KOPT-K1 (cell line): ENCODE measurements around the gene SH3BP2.

Source experiments
- H3K27ac ChIP-seq: fragments of 200-600 bp; sonication (generic); 2 replicates; pipeline ENCODE4 v1.5.1; 2016; ENCODE audit warnings: antibody characterized with exemption, mild to moderate bottlenecking, low read depth, low read length; ENCODE audit not compliant: poor library complexity, severe bottlenecking
- H3K36me3 ChIP-seq: fragments of 200-600 bp; sonication (generic); 2 replicates; pipeline ENCODE4 v1.5.1; 2017; ENCODE audit warnings: antibody characterized with exemption, mild to moderate bottlenecking, low read length, moderate library complexity; ENCODE audit not compliant: insufficient read depth
- H3K9me3 ChIP-seq: fragments of 200-600 bp; sonication (generic); 2 replicates; pipeline ENCODE4 v1.5.1; 2017; ENCODE audit warnings: antibody characterized with exemption, low read length, mild to moderate bottlenecking; ENCODE audit not compliant: insufficient read depth, poor library complexity, severe bottlenecking

The SH3BP2 gene

DNA sequence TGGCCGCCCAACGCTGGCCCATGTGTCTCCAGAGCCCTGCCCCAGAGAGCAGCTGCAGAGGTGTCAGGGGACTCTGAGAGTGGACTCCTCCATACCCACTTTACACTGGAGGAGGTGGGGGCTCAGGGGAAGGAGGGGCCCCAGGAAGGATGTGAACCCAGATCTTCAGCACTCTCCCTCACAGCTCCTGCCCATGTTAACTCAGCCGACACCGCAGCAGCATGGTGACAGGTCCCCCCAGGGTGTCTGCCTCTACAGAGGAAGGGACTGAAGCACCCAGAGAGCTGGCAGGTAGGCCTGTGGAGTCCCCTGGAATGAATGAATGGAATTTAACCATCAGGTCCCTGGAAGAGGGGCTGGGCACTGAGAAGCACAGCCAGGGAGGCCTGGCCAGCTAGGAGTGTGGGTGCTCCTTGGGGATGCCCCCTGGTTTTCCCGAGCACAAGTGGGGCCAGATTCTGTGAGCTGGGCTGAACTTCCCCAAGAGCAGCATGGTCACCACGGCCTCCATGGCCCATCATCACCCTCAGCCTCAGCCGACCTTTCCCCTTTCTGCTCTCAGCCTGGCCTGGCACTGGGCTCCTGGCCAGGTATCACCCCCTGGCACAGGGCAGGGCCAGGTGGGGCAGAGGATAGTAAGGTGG is 21.9 kb downstream of the SH3BP2 start:
- Histone ChIP-seq H3K9me3 (no peaks in the 10 kb centered on the region), H3K36me3 (no peaks in the 10 kb centered on the region), H3K27ac (peak overlapping the region; percentile 87)

DNA sequence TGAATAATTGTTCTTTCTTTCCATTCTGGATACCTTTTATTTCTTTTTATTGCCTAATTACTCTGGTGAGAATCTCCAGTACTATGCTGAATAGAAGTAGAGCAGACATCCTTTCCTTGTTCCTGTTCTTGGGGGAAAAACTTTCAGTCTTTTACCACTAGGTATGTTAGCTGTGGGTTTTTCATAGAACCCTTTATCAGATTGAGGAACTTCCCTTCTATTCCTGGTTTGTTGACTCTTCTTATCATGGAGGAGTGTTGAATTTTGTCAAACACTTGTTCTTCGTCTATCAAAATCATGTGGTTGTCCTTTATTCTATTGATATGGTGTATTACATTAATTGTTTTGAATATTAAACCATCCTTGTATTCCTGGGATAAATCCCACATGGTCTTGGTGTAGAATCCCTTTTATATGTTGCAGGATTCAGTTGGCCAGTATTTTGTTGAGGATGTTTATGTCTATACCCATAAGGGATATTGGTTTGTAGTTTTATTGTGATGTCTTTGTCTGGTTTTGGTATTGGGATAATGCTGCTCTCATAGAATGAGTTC is 23.6 kb downstream of the SH3BP2 start:
- Histone ChIP-seq H3K27ac (no peak overlapping the region), H3K36me3 (peaks cover 11% of the 10 kb centered on the region; the same call in 1 of the 2 replicates), H3K9me3 (no peaks in the 10 kb centered on the region)

DNA sequence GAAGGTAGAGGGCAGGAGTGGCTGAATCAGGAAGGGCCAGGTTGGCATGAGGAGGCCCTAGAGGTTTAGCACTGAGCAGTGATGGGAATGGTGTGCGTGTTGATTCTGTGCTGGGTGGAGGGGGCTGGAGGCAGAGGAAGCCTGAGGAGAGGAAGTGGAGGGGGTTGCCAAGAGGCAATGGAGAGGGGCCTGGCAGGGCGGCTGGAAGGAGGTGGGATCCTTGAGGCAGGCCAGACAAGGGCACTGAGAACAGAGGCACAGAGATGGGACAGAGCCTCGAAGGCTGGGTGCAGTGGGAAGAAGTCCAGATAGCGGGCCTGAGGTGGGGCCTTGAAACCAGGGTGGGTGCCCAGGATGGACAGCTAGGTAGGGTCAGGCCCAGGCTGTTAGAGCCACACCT is 24.3 kb downstream of the SH3BP2 start:
- Histone ChIP-seq H3K36me3 (peaks cover 12% of the 10 kb centered on the region; the same call in 1 of the 2 replicates), H3K27ac (peak overlapping the region; percentile 6), H3K9me3 (no peaks in the 10 kb centered on the region)

DNA sequence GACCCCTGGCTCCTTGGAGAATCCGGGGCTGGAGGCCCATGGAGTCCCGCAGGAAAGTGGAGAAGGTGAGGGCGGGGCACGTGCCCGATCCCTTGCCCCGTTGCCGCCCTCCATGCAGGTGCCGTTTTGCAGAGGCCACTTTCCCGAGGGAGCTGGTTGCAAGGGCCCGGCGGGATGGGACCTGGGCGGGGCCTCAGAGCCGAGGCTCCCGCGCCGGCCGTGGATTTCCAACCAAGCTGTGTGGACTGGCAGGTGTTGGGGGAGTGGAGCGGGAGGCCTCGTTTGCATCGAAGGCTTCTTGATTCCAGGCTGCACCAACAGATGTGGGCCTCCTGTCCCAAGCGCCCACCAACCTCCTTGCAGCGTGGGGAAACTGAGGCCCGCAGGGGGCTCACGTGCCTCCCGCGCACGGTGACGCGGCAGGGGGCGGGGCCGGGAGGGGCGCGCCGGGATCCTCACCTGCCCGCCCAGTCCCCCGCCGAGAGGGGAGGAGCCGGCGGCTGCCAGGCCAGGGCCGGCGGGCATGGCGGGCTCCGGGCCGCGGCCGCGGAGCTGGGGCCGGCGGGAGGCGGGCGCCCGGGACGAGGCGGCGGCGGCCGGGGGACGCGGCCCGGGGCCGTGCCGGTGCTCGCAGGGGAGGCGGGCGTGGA is 24.9 kb downstream of the SH3BP2 start:
- Histone ChIP-seq H3K36me3 (peaks cover 19% of the 10 kb centered on the region), H3K27ac (peak overlapping the region; percentile 58), H3K9me3 (no peaks in the 10 kb centered on the region)

DNA sequence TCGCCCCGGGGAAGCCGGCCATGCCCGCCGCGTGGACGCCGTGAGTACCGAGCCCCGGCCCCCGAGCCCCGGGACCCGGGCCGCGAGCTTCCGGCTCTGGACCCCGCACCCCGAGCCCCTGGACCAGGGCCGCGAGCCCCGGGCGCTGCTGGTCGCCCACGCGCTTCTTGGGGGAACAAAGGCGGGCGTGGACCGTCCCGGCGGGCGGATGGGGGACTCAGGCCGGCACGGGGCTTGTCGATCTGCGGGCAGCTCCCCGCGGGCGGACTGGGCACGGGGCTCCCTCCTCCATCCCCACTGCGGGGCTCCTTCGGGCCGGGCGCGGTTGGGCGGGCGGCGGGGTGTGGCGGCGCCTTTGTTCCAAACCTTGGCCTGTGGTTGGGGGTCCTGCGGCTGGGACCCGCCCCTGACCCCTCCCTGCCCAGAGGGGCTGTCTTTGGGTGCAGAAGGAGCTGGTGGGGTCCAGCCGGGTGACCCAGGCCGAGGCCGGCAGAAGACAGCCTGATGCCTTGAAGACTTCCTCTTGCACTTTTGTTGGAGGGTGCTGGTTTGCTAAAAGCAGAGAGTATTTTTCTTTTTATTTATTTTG is 25.6 kb downstream of the SH3BP2 start:
- H3K9me3 ChIP-seq, result no peaks in the 10 kb centered on the region
- H3K36me3 ChIP-seq, result peaks cover 25% of the 10 kb centered on the region
- peak overlapping the region; percentile 58 for H3K27ac ChIP-seq

DNA sequence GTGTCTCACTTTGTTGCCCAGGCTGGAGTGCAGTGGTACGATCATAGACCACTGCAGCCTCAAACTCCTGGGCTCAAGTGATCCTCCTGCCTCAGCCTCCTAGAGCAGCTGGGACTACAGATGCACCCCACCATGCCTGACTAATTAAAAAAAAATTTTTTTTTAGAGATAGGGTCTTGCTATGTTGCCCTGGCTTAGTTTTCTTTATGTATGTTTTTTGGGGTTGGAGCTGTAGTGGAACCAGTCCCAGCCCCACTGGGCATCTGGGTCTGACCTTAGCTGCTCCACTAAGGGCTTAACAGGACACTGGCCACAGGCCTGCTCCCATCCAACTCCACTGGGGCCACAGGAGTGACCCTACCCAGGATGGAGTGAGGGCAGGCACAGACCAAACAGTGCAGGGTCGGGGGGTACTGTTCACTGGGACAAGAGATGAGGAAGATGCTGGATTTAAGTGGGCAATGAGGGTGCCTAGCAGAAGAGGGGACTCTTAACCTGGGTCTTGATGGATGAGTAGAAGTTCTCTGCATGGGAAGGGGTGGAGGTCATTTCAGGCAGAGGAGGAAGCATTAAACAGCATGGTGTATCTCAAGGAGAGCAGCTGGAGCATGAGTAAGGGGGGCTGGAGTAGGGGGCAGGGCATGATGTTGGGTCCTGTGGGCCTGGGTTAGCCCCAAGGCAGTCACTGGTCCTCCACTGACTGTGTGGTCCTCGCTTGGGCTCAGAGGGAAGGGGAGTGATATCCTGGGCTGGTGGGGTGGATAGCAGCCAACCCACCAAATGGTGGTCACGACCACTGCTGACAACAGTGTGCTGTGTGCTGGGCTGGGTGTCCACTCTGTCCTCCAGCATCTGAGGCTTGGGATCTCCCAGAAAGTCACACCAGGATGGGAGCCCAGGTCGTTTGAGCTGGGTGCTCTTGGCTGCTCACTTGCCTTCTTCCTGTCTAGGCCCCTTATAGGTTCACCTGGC is 26.6 kb downstream of the SH3BP2 start:
- Histone ChIP-seq H3K36me3 (peaks cover 36% of the 10 kb centered on the region), H3K9me3 (no peaks in the 10 kb centered on the region), H3K27ac (no peak overlapping the region)

DNA sequence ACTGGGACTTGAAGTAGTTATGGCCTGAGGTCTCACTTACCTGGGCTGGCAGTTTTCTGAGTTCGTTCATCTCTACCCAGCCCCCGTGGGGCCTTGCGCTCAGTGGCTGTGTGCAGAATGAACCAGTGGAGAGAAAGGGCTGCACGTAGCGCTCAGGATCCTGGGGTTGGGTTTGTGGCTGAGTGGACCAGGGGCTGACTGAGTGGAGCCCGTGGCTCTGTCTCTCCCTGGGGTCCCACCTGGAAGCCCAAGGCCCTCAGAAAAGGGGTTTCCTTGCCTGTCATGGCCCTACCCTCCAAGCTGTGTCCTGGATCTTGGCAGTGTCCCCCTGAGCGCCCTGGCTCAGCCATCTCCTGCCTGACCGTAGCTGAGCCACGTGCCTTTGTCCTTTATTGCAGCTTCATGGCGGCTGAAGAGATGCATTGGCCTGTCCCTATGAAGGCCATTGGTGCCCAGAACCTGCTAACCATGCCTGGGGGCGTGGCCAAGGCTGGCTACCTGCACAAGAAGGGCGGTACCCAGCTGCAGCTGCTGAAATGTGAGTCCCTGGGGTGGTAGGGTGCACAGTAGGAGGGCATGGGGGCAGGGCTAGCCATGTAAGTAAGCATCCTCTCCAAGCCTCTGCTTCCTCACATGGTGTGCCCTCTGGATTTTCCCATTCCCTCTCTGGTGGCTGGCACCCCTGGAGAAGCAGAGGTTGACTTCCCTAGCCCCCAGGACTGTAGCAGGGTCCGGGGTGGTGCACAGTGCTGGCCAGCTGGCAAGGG is 27.5 kb downstream of the SH3BP2 start:
- Histone ChIP-seq H3K36me3 (peaks cover 45% of the 10 kb centered on the region), H3K27ac (no peak overlapping the region), H3K9me3 (no peaks in the 10 kb centered on the region)

DNA sequence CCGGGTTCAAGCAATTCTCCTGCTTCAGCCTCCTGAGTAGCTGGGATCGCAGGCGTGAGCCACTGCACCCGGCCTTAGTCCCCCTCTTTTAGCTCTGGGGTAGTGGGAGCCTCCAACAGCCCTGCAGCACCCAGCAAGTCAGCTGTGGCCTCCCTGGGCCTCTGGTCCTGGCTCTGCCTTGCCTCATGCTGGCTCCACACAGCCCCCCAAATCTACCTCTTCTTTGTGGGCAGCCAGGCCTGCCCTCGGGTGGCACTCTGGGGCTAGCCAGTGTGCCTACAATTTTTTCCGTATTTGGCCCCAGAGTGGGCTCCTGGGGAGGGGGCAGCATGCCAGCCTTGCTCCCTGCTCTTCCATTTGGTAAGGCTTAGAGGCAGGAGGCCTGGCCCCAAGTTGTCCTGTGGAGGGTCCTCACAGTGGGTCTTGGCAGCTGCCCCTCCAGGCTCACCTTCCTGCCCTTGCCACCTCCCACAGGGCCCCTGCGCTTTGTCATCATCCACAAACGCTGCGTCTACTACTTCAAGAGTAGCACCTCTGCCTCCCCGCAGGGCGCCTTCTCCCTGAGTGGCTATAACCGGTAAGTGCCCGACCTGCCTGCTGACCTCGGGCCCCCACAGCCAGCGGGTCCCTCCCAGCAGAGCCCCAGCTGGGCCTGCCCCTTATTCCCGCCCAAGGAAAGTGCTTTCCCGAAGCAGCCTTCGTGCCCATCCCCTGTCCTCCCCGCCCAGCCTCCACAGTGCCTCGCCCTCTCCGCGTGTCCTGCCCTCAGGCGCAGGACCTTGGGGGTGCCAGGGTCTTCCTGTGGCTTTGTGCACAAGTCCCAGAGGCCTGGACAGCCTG is 29.8 kb downstream of the SH3BP2 start:
- H3K27ac ChIP-seq, result no peak overlapping the region
- H3K9me3 ChIP-seq, result no peaks in the 10 kb centered on the region
- peaks cover 68% of the 10 kb centered on the region for H3K36me3 ChIP-seq

DNA sequence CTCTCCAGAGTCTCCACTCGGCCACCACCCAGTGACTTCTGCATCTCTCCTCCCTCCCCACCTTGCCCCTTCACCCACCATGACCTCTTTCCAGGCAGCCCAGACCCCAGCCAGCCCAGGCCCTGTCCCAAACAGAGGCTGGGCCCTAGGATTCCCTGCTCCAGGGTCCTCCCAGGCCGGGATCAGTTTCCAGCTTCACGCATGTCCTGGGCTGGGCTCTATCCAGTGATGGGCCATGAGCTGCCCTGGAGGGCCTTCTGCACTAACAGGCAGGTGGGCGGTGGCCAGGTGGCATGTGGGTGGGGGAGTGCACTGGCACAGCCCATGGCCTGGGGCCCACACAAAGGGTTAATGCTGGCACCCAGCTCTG is 30.4 kb downstream of the SH3BP2 start:
- no peaks in the 10 kb centered on the region for H3K9me3 ChIP-seq
- H3K36me3 ChIP-seq, result peaks cover 74% of the 10 kb centered on the region
- no peak overlapping the region for H3K27ac ChIP-seq

DNA sequence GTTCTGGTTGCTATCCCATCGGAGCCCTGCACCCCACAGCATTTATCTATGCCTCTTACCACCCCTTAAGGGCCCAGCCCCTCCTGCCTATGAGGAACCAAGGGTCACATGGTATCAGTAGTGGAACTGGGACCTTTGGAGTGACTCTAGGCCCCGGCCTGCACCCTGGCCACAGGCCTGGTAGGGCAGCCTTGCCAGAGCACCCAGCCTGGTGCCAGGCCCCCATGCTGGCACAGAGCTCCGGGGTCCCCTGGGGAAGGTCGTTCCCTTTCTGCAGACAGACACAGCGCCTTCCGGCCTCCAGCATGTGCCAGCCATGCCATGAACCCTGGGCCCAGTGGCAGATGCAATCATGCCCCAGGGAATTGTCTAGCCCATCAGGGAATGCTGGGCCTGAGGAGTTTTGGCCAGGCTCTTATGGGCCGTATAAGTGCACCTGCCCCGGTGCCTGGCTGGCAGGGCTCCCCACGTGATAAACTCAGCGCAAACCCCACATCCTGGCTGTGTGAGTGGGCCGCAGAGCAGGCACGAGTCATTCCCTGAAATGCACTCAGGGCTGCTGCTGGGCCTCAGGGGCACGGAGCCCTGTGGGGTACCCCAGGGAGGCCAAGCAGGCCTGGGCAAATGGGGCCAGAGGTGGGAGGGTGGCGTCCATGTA is 30.9 kb downstream of the SH3BP2 start:
- no peaks in the 10 kb centered on the region for H3K9me3 ChIP-seq
- no peak overlapping the region for H3K27ac ChIP-seq
- H3K36me3 ChIP-seq, result peaks cover 79% of the 10 kb centered on the region

DNA sequence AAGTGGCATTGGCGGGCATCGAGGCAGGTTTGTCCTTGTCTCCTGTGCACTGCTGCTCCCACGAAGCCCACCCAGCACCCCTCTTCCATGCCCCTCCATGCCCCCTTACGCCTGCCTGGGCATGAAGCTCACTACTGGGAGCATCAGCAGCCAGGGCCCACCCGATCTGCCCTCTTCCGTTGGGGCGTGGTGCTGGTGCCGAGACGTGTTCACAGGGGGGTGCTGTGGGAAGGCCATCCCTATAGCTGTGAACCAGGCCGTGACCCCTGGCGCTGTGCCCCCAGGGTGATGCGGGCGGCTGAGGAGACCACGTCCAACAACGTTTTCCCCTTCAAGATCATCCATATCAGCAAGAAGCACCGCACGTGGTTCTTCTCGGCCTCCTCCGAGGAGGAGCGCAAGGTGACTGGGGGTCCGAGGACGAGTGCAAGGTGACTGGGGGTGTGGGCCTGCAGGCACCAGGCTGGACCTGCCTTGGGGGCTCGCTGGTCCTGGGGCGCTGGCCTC is 31.5 kb downstream of the SH3BP2 start:
- no peak overlapping the region for H3K27ac ChIP-seq
- H3K9me3 ChIP-seq, result no peaks in the 10 kb centered on the region
- H3K36me3 ChIP-seq, result peaks cover 83% of the 10 kb centered on the region

DNA sequence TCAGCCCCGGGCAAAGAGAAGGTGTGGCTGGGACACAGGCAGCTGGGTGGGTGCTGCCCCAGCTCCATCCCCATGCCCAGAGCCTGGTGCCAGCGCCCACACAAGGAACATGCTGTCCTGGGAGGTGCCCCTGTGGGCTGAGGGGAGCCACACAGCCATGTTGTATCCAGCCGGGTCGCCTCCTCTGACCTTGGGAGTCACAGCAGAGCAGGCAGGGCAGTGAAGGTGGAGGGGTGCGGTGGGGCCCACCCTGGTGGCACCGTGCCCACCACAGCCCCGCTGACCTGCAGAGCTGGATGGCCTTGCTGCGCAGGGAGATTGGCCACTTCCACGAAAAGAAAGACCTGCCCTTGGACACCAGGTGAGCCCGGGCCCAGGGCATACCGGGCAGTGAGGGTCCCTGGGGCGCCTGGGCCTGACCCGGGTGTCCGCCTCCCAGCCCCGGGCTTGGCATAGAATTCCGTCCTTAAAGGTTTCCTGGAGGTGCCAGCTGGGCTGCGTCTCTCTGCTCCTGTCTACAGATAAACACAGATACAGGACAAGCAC is 32.0 kb downstream of the SH3BP2 start:
- Histone ChIP-seq H3K36me3 (peaks cover 87% of the 10 kb centered on the region), H3K9me3 (no peaks in the 10 kb centered on the region), H3K27ac (no peak overlapping the region)

DNA sequence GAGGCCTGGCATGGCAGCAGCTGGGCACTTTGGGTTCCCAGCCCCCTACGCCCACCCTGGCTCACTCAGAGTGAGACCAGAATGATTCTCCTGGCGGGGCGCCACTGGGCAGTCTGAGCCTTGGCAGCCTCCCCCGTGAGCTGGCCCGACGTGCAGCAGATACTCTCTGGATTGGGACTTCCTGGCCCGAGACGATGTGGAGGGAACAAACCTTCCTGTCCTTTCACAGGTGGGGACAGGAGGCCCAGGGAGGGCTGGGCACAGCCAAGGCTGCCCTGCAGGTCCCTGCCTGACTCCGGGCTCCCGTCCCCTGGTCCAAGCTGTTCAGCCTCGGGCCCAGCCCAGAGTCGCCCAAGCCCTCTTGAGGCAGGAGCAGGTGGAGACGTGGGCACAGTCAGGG is 32.9 kb downstream of the SH3BP2 start:
- Histone ChIP-seq H3K27ac (no peak overlapping the region), H3K36me3 (peaks cover 92% of the 10 kb centered on the region)

More for the DNA sequence above, 32.9 kb downstream of the SH3BP2 start:
- H3K9me3 ChIP-seq, result no peaks in the 10 kb centered on the region
